Caco-2 (cell line): ENCODE results near the gene LUM. TPM values are rescaled to one million over a fixed set of nuclear protein-coding genes. Genes with fewer than 3 reads are reported as not detected.

Experiments used
- BruUV-seq: library from RNA; stranded (reverse); fragments of 400-500 nt; replicated peaks from 2 replicates; lab custom pipeline; 2021; lab: Mats Ljungman, UMichigan
- CTCF ChIA-PET: fragments of 300-600 bp; sonication (Branson Sonifier 250); formaldehyde crosslinking; loops from one replicate; lab custom pipeline; 2022; ENCODE audit warnings: antibody characterized with exemption; lab: Charles Lee
- POLR2A ChIA-PET: fragments of 300-600 bp; sonication (Branson Sonifier 250); formaldehyde crosslinking; loops from one replicate; lab custom pipeline; 2022; ENCODE audit warnings: antibody characterized with exemption; lab: Charles Lee
- DNase-seq, 2 experiments: peaks; one replicate each; pipeline versions ENCODE4 v3.0.0 to v3.0.0-alpha.2; 2020 to 2022
- H3K27me3 ChIP-seq: replicated peaks from 2 replicates; pipeline ENCODE4 v1.6.0; 2011; ENCODE audit warnings: low read length; ENCODE audit not compliant: control insufficient read depth, insufficient read depth
- H3K36me3 ChIP-seq: 2 replicates; pipeline ENCODE4 v1.5.1; 2011; ENCODE audit warnings: low read length; ENCODE audit not compliant: control insufficient read depth, insufficient read depth
- H3K4me1 ChIP-seq: fragments of 250-450 bp; sonication (Bioruptor Pico); 2 replicates; pipeline ENCODE4 v1.5.1; 2020; ENCODE audit warnings: mild to moderate bottlenecking
- H3K4me3 ChIP-seq: 2 replicates; pipeline ENCODE4 v1.5.1; 2011; ENCODE audit warnings: low read depth, mild to moderate bottlenecking, control low read depth, low read length
- H3K9me3 ChIP-seq: fragments of 250-450 bp; sonication (Bioruptor Pico); 2 replicates; pipeline ENCODE4 v1.5.1; 2020; ENCODE audit warnings: mild to moderate bottlenecking, moderate library complexity
- H3K27ac Mint-ChIP-seq: one replicate; pipeline ENCODE4 v1.8.0; 2022; ENCODE audit warnings: mixed read lengths; ENCODE audit not compliant: unreplicated experiment
- H3K27me3 Mint-ChIP-seq: one replicate; pipeline ENCODE4 v1.8.0; 2022; ENCODE audit warnings: mixed read lengths; ENCODE audit not compliant: insufficient read depth, unreplicated experiment
- H3K36me3 Mint-ChIP-seq: one replicate; pipeline ENCODE4 v1.8.0; 2022; ENCODE audit warnings: mild to moderate bottlenecking, mixed read lengths; ENCODE audit not compliant: insufficient read depth, unreplicated experiment
- H3K4me1 Mint-ChIP-seq: one replicate; pipeline ENCODE4 v1.8.0; 2022; ENCODE audit warnings: low read depth, mixed read lengths; ENCODE audit not compliant: unreplicated experiment
- H3K4me3 Mint-ChIP-seq: one replicate; pipeline ENCODE4 v1.8.0; 2022; ENCODE audit warnings: mild to moderate bottlenecking, moderate library complexity, mixed read lengths; ENCODE audit not compliant: unreplicated experiment
- H3K9me3 Mint-ChIP-seq: one replicate; pipeline ENCODE4 v1.8.0; 2022; ENCODE audit warnings: mixed read lengths; ENCODE audit not compliant: unreplicated experiment
- intact Hi-C: fragments of 100-400 bp; cut with micrococcal nuclease; formaldehyde crosslinking; loops from one replicate; pipeline ENCODE4 v1.10.0; 2022; ENCODE audit not compliant: unreplicated experiment
- total RNA-seq: library from RNA; stranded (reverse); gene quantifications from 2 replicates; pipeline ENCODE4 v1.2.3, GENCODE V29; 2022
- TF ChIP-seq, protein P1 (sequence below), 2 experiments: fragments of 200-600 bp in 1 of 2; IDR thresholded peaks; 1 replicate in 1 of 2; 2 replicates in 1 of 2; pipeline versions ENCODE4 v1.5.1 to v1.8.0; 2011 to 2022; ENCODE audit warnings: antibody characterized with exemption in 1 of 2, control low read depth in 1 of 2, inconsistent platforms in 1 of 2, low read depth in 1 of 2, low read length in 1 of 2, mild to moderate bottlenecking in 1 of 2, moderate library complexity in 1 of 2; ENCODE audit not compliant: insufficient read depth in 1 of 2, severe bottlenecking in 1 of 2, unreplicated experiment in 1 of 2

The LUM gene
- total RNA-seq, 1 experiment from 2014 or later: 4.5 TPM

DNA sequence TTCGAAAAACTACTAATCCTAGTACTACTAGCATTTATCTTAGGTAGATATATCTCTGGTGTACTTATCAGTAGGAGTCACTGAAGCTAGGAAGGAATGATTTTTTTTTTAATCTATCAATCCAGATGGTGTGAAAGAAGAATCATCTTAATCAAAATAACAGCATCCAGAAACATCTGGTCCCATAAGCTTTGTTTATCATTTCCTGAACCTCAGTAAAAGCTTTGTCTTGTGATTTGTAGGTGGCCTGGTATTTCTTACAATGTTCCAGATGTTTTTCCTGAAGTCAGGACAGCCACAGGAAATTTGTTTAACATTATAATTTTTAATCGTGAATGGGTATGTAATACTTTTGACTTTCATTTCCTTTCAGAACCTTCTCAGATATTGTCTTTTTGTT, 28.0 kb upstream of the LUM start:
- CTCF ChIA-PET: no interaction called here
- Mint-ChIP-seq H3K27ac (no peak overlapping the region), H3K36me3 (no peaks in the 10 kb centered on the region), H3K27me3 (no peaks in the 10 kb centered on the region), H3K9me3 (no peaks in the 10 kb centered on the region), H3K4me3 (no peak overlapping the region), H3K4me1 (peaks cover 9% of the 10 kb centered on the region)
- Histone ChIP-seq H3K9me3 (no peaks in the 10 kb centered on the region), H3K27me3 (no peaks in the 10 kb centered on the region), H3K4me3 (no peak overlapping the region), H3K36me3 (no peaks in the 10 kb centered on the region), H3K4me1 (peaks cover 6% of the 10 kb centered on the region; the same call in 1 of the 2 replicates)
- POLR2A ChIA-PET: no interaction called here
- intact Hi-C loops: no loop called here
- no peak for DNase-seq
- TF ChIP-seq, protein P1, sequence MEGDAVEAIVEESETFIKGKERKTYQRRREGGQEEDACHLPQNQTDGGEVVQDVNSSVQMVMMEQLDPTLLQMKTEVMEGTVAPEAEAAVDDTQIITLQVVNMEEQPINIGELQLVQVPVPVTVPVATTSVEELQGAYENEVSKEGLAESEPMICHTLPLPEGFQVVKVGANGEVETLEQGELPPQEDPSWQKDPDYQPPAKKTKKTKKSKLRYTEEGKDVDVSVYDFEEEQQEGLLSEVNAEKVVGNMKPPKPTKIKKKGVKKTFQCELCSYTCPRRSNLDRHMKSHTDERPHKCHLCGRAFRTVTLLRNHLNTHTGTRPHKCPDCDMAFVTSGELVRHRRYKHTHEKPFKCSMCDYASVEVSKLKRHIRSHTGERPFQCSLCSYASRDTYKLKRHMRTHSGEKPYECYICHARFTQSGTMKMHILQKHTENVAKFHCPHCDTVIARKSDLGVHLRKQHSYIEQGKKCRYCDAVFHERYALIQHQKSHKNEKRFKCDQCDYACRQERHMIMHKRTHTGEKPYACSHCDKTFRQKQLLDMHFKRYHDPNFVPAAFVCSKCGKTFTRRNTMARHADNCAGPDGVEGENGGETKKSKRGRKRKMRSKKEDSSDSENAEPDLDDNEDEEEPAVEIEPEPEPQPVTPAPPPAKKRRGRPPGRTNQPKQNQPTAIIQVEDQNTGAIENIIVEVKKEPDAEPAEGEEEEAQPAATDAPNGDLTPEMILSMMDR (IDR thresholded peaks at IDR 0.05; ENCODE audit: insufficient read depth in 1 of 2, low read depth in 1 of 2, low read length in 1 of 2, severe bottlenecking in 1 of 2, unreplicated experiment in 1 of 2): no peak
- BruUV-seq: no TSS peak

DNA sequence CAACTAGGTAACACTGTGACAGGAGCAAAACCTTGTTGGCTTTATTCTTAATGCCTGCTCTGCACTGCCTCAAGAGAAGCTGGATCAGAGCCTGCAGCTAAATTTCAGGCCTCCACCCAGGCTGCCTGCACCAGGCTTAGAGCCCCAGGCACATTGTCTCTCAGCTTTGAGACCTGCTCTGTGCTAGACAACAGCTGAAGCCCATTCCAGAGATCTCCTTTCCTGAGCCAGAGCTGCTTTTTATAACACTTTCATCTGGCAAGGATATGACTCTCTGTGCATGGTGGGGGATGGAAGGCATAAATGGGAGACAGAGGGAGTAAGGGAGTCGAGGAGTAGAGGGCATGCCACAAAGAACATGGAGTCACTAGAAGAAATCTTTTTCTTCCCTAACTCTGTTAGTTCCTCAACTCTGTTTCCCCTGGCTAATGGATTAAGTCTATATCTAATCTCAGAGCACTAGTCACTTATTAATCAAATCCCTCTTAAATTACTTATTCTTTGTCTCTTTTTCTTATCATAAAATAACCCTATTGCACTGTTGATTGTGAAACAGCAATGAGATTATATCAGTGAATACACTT, 27.1 kb upstream of the LUM start:
- Mint-ChIP-seq H3K9me3 (no peaks in the 10 kb centered on the region), H3K36me3 (no peaks in the 10 kb centered on the region), H3K27ac (no peak overlapping the region), H3K4me3 (no peak overlapping the region), H3K4me1 (peaks cover 9% of the 10 kb centered on the region), H3K27me3 (no peaks in the 10 kb centered on the region)
- DNase-seq: peak in 1 of 2 experiments; percentile 3
- POLR2A ChIA-PET: no interaction called here
- no TSS peak for BruUV-seq
- Histone ChIP-seq H3K4me1 (peaks cover 6% of the 10 kb centered on the region; the same call in 1 of the 2 replicates), H3K36me3 (no peaks in the 10 kb centered on the region), H3K27me3 (no peaks in the 10 kb centered on the region), H3K4me3 (no peak overlapping the region), H3K9me3 (no peaks in the 10 kb centered on the region)
- intact Hi-C loops: no loop called here
- TF ChIP-seq, protein P1 (IDR thresholded peaks at IDR 0.05; ENCODE audit: insufficient read depth in 1 of 2, low read depth in 1 of 2, low read length in 1 of 2, severe bottlenecking in 1 of 2, unreplicated experiment in 1 of 2): no peak
- CTCF ChIA-PET: no interaction called here

DNA sequence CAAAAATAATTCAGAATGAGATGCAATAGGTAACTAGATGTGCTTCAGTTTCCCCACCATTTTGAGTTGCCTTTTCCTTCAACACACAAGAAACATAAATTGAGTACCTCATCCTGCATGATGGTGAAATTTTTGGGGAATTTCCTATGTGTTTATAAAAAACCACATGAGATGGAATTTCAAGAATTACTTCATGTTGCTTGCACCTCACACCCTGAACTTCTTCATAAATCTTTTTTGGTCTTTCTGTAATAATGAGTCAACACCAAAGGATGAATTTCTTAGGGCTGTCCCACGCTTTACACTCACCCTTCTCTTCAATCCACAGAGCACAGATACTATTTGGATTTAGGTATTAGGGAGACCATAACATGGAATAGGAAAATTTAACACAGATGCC, 22.6 kb upstream of the LUM start:
- H3K27me3 Mint-ChIP-seq: no peaks in the 10 kb centered on the region
- TF ChIP-seq, protein P1 (IDR thresholded peaks at IDR 0.05; ENCODE audit: insufficient read depth in 1 of 2, low read depth in 1 of 2, low read length in 1 of 2, severe bottlenecking in 1 of 2, unreplicated experiment in 1 of 2): no peak
- POLR2A ChIA-PET: no interaction called here
- Histone ChIP-seq H3K36me3 (no peaks in the 10 kb centered on the region), H3K4me1 (peaks cover 2% of the 10 kb centered on the region; the same call in 1 of the 2 replicates), H3K4me3 (no peak overlapping the region), H3K9me3 (no peaks in the 10 kb centered on the region), H3K27me3 (no peaks in the 10 kb centered on the region)
- intact Hi-C loops: no loop called here
- CTCF ChIA-PET: no interaction called here
- BruUV-seq: no TSS peak
- DNase-seq: no peak
- peaks cover 5% of the 10 kb centered on the region for H3K4me1 Mint-ChIP-seq
- H3K27ac Mint-ChIP-seq: no peak overlapping the region
- no peak overlapping the region for H3K4me3 Mint-ChIP-seq
- no peaks in the 10 kb centered on the region for H3K9me3 Mint-ChIP-seq
- no peaks in the 10 kb centered on the region for H3K36me3 Mint-ChIP-seq
